EL (cell line): ENCODE measurements around the gene CRYL1.
A peak's percentile ranks its signal among the peaks of the same experiment; 100 is the strongest.

Source experiments
- DNase-seq: peaks from one replicate; pipeline ENCODE4 v3.0.0-alpha.2; 2016

The CRYL1 gene

GRCh38 chr13:20491926-20492435 is 33.7 kb downstream of the CRYL1 start:
- no peak for DNase-seq

- no peak for DNase-seq
Measured at GRCh38 chr13:20489185-20489820, 36.4 kb downstream of the CRYL1 start.

DNA sequence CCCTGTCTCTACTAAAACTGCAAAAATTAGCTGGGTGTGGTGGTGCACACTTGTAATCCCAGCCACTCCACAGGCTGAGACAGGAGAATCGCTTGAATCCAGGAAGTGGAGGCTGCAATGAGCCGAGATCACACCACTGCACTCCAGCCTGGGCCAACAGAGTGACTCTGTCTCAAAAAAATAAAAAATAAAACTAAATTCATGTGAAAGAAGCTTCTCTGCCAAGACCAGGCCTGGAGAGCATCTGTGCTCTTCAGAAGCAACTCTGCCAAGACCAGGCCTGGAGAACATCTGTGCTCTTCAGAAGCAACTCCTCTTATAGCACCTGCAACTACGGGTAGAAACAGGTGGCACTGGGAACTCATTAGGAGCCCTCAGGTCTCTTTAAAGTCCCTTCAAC is 37.7 kb downstream of the CRYL1 start:
- DNase-seq: no peak

DNA sequence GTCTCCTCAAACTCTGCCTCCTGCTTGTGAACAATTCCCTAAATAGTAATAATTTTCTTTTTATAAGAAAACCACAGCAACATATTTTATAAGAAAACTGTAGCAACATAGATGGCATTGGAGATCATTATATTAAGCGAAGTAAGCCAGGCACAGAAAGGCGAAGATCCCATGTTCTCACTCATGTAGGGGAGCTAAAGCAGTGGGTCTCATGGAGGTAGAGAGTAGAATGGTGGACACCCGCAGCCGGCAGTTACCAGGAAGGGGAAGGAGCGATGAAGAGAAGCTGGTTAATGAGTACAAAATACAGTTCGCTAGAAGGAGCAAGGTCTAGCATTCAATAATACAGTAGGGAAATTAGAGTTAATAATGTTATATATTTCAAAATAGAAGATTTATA is 42.9 kb downstream of the CRYL1 start:
- no peak for DNase-seq

- no peak for DNase-seq
Measured at GRCh38 chr13:20482275-20482761, 43.3 kb downstream of the CRYL1 start.

DNA sequence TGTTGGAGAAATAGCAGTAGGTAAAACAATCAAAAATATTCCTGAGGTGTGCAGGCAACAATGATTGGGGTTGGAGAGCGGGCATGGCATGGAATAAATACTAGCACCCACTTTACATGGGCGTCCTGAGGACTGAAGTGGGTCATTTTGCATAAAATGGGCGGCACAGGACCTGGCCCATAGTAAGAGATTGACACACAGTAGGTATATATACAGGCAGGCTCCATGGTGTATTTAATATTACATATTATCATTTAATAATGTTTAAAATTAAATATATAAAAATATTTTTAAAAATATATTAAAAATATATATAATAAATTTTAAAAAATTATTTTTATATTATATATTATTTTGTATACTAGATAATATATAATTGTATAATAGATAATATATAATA is 48.3 kb downstream of the CRYL1 start:
- no peak for DNase-seq

GRCh38 chr13:20475927-20476691 is 49.5 kb downstream of the CRYL1 start:
- no peak for DNase-seq

GRCh38 chr13:20474515-20474914 is 51.1 kb downstream of the CRYL1 start:
- no peak for DNase-seq

GRCh38 chr13:20473888-20474287 is 51.8 kb downstream of the CRYL1 start:
- no peak for DNase-seq

GRCh38 chr13:20473139-20473538 is 52.5 kb downstream of the CRYL1 start:
- DNase-seq: no peak

GRCh38 chr13:20472531-20472930 is 53.1 kb downstream of the CRYL1 start:
- no peak for DNase-seq

DNA sequence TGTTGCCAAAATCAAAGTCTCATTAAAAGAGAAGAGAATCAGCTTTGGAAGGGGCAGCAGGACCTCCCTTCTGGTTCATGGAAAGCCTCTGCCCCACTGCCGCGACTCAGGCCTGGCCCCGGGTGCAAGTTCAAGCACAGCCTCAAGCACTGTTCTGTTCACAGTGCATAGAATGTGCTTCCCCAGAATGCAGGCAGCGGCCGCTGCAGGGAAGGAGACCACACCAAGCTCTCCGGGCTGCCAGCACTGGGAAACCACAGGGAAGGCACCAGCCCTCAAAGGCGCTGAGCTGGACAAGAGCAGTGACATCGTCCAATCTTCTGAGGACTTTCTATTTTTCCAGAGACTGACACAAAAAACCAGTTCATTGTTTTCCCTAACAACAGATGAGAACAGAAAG is 55.5 kb downstream of the CRYL1 start:
- no peak for DNase-seq

- DNase-seq: no peak
Measured at GRCh38 chr13:20466371-20466770, 59.3 kb downstream of the CRYL1 start.

DNA sequence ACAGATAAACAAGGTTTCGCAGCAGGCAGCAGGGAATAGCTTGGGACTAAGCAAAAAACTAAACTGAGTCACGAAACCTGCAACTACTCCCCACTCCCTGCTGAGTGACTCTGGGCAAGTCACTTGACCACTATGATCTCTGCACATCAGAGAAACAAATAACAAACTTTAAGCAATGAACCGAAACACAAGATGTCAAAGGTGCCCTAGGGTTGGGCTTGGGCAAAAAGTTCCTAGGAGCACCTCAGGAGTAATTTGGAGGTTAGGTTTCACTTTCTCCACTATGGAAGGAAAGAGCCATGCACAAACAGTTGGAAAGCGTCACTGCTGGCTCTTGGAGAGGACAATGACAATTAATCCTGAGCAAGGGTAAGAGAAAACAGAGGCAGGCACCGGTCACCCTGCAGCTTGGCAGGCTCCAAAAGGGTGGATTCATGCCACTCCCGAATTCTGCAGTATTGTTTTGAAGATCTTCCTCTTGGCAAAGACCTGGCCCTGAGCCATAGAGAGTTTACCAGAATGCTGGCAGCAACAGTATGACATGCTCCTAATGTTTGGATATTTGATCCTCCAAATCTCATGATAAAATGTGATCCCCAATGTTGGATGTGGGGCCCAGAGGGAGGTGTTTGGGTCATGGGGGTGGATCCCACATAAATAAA is 60.3 kb downstream of the CRYL1 start:
- DNase-seq: no peak

DNA sequence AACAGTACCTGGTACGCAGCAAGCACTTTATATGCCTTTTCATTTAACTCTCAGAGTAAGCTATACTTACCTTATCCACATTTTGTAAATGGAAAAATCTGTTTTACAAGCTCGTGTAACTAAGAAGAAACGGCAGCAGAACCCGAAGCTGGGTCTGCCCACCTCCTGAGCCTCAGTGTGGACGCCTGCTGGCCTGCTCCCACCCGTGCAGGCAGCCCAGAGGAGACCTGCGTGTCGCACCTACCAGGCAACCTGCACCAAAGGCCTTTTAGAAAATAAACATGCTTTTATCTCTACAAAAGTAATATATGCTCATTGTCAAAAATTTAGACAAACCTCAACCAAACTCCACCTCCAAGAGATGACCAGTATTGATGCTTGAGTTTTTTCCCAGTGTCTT is 62.7 kb downstream of the CRYL1 start:
- DNase-seq: no peak

- DNase-seq: no peak
Measured at GRCh38 chr13:20462533-20462915, 63.1 kb downstream of the CRYL1 start.

DNA sequence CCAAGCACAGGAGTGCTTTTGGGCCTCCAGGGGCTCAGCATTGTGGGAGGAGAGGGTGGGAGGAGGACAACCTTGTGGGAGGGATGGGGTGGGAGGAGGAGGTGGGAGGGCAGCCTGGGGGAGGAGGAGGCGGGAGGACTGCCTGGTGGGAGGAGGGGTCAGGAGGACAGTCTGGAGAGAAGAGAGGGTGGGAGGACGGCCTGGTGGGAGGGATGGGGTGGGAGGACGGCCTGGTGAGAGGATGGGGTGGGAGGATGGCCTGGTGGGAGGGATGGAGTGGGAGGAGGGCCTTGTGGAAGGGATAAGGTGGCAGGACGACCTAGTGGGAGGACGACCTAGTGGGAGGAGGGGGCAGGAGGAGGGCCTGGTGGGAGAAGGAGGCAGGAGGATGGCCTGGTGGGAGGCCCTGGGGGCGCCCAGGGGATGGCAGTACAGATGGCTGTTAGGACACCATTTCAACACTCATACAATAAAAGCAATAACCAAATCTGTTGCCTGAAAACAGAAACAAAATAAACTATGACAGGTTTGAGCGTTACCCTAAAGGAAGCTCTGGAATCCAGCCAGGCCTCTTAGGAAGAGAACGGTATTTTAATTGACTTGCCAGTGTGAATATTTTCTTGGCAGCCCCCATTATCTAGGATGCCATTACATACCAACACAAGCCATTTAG is 63.7 kb downstream of the CRYL1 start:
- DNase-seq: peak; percentile 8

- DNase-seq: peak; percentile 20
Measured at GRCh38 chr13:20461481-20461859, 64.2 kb downstream of the CRYL1 start.

DNA sequence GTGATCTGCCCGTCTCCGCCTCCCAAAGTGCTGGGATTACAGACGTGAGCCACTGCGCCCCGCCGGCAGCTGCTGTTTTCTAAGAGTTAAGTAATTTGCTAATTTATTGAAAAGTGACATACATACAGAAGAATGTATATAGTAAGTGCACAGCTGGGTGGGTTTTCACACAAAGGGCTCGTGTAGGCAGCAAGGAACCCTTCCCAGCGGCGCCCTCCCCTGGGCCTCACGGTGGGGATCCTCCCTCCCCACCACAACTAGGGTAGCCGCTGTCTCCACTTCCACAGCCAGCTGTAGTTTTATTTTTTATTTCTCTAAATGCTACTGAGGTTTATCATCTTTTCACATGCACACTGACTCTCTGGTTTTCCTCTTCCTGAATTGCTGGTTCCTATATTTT is 64.9 kb downstream of the CRYL1 start:
- no peak for DNase-seq

DNA sequence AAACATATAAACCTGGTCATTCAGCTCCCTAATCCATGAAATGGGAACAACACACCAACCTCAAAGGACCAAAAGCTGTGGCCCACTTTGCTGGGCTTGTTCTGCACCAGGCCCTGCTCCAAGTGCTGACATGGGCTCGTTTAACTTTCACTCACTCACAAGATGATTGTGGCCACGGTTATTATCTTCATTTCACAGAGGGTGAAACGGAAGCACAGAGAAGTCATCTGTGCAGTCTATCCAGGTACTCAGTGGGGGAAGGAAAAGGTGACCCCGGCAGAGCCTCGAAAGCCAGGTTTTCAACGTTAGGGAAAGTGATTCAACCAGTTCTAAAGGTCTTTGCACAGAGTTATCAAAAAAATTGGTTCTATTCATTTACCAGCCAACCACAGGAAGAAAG is 68.0 kb downstream of the CRYL1 start:
- no peak for DNase-seq

DNA sequence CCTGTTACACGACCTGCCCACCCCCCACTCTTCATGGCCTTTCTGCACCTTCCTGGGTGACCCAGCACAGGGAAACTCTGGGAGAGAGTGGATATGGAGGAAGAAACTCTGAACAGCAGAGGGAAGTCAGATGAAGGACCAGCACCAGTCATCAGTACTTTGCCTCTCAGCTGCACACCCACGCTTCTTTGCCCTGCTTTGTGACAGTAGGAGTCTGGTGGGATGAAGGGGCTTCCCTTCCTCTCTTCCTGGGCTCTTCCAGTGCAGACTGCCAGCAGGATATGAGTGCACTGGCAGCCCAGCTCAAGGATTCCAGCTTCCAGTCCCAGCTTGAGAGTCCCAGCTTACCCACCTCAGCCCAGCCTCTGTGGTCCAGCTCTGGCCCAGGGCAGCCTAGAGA is 68.9 kb downstream of the CRYL1 start:
- DNase-seq: no peak

- no peak for DNase-seq
Measured at GRCh38 chr13:20451397-20451796, 74.3 kb downstream of the CRYL1 start.

DNA sequence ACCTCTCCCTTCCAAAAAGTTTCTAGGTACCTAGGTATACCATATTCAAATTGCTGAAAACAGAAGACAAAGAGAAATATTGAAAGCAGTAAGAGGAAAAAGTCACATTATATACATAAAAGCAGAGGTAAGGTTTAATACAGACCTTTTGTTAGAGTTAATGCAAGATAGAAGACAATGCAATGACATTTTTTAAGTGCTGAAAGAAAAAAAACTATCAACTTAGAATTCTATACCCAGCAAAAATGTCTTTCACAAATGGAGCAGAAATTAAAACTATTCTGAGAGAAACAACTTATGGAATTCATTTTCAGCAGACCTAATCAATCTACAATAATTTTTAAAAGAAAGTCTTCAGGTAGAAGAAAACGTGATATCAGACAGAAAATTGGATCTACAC is 77.2 kb downstream of the CRYL1 start:
- DNase-seq: no peak
